ENCODE results near the gene GREM1. TPM values are rescaled to one million over a fixed set of nuclear protein-coding genes. Genes with fewer than 3 reads are reported as not detected.

The GREM1 gene
- total and polyA plus RNA-seq, 5 donors: 0.11 to 0.56 (median 0.20) TPM

GRCh38 chr15:32682569-32682968, 35.2 kb upstream of the GREM1 start:
- H3K4me3 ChIP-seq (ENCODE audit: low read length): no peak overlapping the region
- no peaks in the 10 kb centered on the region for H3K27me3 ChIP-seq (ENCODE audit: control insufficient read depth, insufficient read depth)
- 84% methylated on average over 3 of the region's 3 CpGs for WGBS
- intact Hi-C loops (cut with DNase I): no loop called here
- H3K9me3 ChIP-seq (ENCODE audit: control insufficient read depth, low read length): no peaks in the 10 kb centered on the region
- no peak for ATAC-seq
- no peaks in the 10 kb centered on the region for H3K4me1 ChIP-seq (ENCODE audit: control insufficient read depth, insufficient read depth, low read length)
- DNase-seq: no peak
- no peak overlapping the region for H3K27ac ChIP-seq (ENCODE audit: low read length)

GRCh38 chr15:32682977-32683630, 34.7 kb upstream of the GREM1 start:
- no peaks in the 10 kb centered on the region for H3K4me1 ChIP-seq (ENCODE audit: control insufficient read depth, insufficient read depth, low read length)
- WGBS: 95% methylated on average over 2 of the region's 2 CpGs
- ATAC-seq: no peak
- no peak overlapping the region for H3K27ac ChIP-seq (ENCODE audit: low read length)
- H3K4me3 ChIP-seq (ENCODE audit: low read length): no peak overlapping the region
- no peak for DNase-seq
- H3K27me3 ChIP-seq (ENCODE audit: control insufficient read depth, insufficient read depth): no peaks in the 10 kb centered on the region
- intact Hi-C loops (cut with DNase I): no loop called here
- no peaks in the 10 kb centered on the region for H3K9me3 ChIP-seq (ENCODE audit: control insufficient read depth, low read length)

DNA sequence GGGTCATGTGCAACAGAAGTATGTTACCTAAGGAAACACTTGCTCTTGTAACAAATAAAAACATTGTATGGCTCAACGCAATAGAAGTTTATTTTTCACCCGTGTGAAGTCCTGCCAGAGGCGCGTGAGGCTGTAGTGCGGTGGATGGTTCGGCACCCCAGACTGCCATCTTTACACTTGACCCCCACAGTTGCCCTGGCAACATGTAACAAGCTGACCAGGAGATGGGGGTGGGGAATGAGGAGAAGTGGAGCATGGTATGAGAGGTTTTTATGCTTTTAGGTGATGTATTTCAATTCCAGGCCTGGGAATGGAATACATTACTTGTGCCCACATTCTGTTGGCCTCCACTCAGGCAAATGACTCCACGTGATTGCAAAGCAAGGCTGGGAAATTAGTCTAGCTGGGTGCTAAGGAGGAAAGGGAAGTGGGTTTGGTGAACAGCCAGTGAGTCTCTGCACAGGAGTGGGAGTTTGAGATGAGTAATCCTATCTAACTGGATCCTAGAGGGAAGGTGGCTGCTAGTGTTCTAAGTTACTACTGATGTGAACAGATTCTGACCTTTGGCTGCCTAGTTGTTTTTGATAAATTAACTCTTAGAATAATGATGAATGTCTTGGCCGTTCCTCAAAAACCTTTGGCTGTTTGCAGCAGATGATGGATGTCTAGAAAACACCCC, 33.8 kb upstream of the GREM1 start:
- H3K27ac ChIP-seq (ENCODE audit: low read length): no peak overlapping the region
- no peaks in the 10 kb centered on the region for H3K9me3 ChIP-seq (ENCODE audit: control insufficient read depth, low read length)
- intact Hi-C loops (cut with DNase I): no loop called here
- H3K4me3 ChIP-seq (ENCODE audit: low read length): no peak overlapping the region
- H3K27me3 ChIP-seq (ENCODE audit: control insufficient read depth, insufficient read depth): no peaks in the 10 kb centered on the region
- H3K4me1 ChIP-seq (ENCODE audit: control insufficient read depth, insufficient read depth, low read length): no peaks in the 10 kb centered on the region
- WGBS: 81% methylated on average over 8 of the region's 8 CpGs
- ATAC-seq (no peak), DNase-seq (no peak)

DNA sequence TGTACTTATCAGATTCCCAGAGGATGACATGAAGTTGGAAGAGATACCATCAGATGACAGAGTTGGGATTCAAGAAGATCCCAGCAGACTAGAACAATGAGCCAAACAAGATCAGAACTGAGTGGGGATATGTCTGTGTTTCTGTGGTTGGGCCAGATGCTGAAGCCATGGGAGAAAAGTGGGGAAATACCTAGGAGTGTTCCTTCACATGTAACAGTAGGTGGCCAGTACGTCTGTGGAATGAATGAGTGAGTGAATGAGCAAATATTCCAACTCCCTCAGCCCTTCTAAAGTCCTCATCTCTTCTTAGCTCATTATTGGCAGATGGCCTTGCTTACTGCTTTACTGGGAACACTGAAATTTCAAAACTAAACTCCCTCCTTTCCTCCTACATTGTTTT, 32.2 kb upstream of the GREM1 start:
- Histone ChIP-seq H3K27me3 (ENCODE audit: control insufficient read depth, insufficient read depth) (no peaks in the 10 kb centered on the region), H3K9me3 (ENCODE audit: control insufficient read depth, low read length) (no peaks in the 10 kb centered on the region), H3K4me1 (ENCODE audit: control insufficient read depth, insufficient read depth, low read length) (no peaks in the 10 kb centered on the region), H3K27ac (ENCODE audit: low read length) (no peak overlapping the region), H3K4me3 (ENCODE audit: low read length) (no peak overlapping the region)
- DNase-seq: no peak
- ATAC-seq: no peak
- intact Hi-C loops (cut with DNase I): no loop called here
- WGBS: 65% methylated on average over 1 of the region's 1 CpG

DNA sequence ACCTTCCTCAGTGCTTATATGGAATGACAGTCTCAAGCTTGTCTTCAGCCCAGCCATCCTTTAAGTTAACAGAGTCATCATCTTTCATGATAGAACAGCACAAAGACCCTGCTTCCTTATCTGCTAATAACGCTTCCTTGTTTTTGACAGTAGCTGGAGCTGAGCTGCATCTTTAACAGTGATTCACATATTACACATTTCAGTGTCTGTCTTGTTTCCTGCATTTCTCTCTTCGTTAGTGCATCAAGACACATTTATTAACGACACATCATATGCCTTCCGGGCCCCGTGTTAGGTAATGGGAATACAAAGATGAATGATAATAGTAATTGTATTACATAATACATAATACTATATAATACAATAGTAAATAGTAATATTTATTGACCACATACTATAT, 30.2 kb upstream of the GREM1 start:
- intact Hi-C loops (cut with DNase I): no loop called here
- ATAC-seq (no peak), DNase-seq (no peak)
- Histone ChIP-seq H3K4me3 (ENCODE audit: low read length) (no peak overlapping the region), H3K9me3 (ENCODE audit: control insufficient read depth, low read length) (no peaks in the 10 kb centered on the region), H3K27me3 (ENCODE audit: control insufficient read depth, insufficient read depth) (no peaks in the 10 kb centered on the region), H3K27ac (ENCODE audit: low read length) (no peak overlapping the region), H3K4me1 (ENCODE audit: control insufficient read depth, insufficient read depth, low read length) (no peaks in the 10 kb centered on the region)
- WGBS: 83% methylated on average over 5 of the region's 5 CpGs

- ATAC-seq (no peak), DNase-seq (no peak)
- Histone ChIP-seq H3K9me3 (ENCODE audit: control insufficient read depth, low read length) (no peaks in the 10 kb centered on the region), H3K27ac (ENCODE audit: low read length) (no peak overlapping the region), H3K4me1 (ENCODE audit: control insufficient read depth, insufficient read depth, low read length) (no peaks in the 10 kb centered on the region), H3K27me3 (ENCODE audit: control insufficient read depth, insufficient read depth) (no peaks in the 10 kb centered on the region), H3K4me3 (ENCODE audit: low read length) (no peak overlapping the region)
- WGBS: 56% methylated on average over 2 of the region's 2 CpGs
- intact Hi-C loops (cut with DNase I): no loop called here
Observed at GRCh38 chr15:32688151-32688639, 29.6 kb upstream of the GREM1 start.

DNA sequence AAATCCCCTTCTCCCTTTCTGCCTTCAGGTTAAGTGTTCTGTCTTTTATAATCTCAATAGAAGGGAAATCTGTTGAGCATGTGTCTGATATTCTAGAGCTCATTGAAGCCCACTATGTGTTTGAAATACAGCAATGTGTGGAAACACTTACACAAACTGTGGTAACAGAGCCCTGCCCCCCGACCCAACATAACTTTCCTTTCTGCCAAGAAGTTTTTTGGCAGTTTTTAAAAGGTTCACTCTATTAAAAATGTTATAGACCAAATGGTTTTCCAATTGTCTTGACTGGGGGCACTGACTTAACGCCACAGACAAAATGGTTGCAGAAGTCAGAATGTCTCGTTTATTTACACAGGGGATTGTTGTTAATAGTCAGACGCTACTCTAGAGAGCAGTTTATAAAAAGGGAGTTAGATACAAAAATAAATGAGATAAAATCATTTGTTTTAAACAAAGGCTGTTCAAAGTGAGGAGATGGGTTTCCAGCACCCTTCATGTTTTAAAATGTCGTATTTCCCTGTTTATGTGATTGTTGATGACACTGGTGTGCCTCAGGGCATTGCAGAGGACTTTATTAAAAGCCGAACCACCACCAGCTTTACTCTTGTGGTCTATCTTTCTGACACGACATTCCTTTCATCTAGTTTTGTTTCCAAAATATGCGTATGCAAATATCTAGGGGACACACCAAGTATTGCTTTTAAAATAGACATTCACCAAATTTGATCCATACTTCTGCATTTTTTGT, 26.7 kb upstream of the GREM1 start:
- ATAC-seq (no peak), DNase-seq (no peak)
- intact Hi-C loops (cut with DNase I): no loop called here
- WGBS: 72% methylated on average over 8 of the region's 8 CpGs
- no peaks in the 10 kb centered on the region for H3K4me1 ChIP-seq (ENCODE audit: control insufficient read depth, insufficient read depth, low read length)
- no peaks in the 10 kb centered on the region for H3K27me3 ChIP-seq (ENCODE audit: control insufficient read depth, insufficient read depth)
- H3K4me3 ChIP-seq (ENCODE audit: low read length): no peak overlapping the region
- no peak overlapping the region for H3K27ac ChIP-seq (ENCODE audit: low read length)
- H3K9me3 ChIP-seq (ENCODE audit: control insufficient read depth, low read length): no peaks in the 10 kb centered on the region

GRCh38 chr15:32691689-32692038, 26.1 kb upstream of the GREM1 start:
- no peak for DNase-seq
- Histone ChIP-seq H3K9me3 (ENCODE audit: control insufficient read depth, low read length) (no peaks in the 10 kb centered on the region), H3K27ac (ENCODE audit: low read length) (no peak overlapping the region), H3K4me1 (ENCODE audit: control insufficient read depth, insufficient read depth, low read length) (no peaks in the 10 kb centered on the region), H3K4me3 (ENCODE audit: low read length) (no peak overlapping the region), H3K27me3 (ENCODE audit: control insufficient read depth, insufficient read depth) (no peaks in the 10 kb centered on the region)
- no peak for ATAC-seq
- intact Hi-C loops (cut with DNase I): no loop called here
- WGBS: 90% methylated on average over 10 of the region's 10 CpGs

DNA sequence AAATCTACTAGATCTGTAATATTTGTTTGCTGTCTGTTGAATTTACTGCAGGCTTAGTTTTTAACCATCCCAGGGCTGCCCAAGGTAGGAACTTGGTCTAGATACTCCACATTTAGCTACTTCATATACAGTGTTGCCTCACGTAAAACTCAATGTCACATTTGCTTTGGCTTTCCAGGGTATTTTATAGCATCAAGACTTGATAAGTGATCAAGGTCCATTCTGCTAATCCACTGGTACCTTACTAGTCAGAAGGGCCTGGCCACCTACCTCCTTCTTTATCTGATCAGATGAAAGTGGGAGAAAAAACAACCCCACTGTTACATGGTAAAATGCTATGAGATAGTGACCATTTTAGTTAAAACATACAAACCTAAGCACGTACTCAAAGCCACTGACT, 25.5 kb upstream of the GREM1 start:
- no peak overlapping the region for H3K4me3 ChIP-seq (ENCODE audit: low read length)
- ATAC-seq: no peak
- intact Hi-C loops (cut with DNase I): no loop called here
- no peaks in the 10 kb centered on the region for H3K9me3 ChIP-seq (ENCODE audit: control insufficient read depth, low read length)
- 91% methylated on average over 2 of the region's 2 CpGs for WGBS
- no peak overlapping the region for H3K27ac ChIP-seq (ENCODE audit: low read length)
- H3K27me3 ChIP-seq (ENCODE audit: control insufficient read depth, insufficient read depth): no peaks in the 10 kb centered on the region
- H3K4me1 ChIP-seq (ENCODE audit: control insufficient read depth, insufficient read depth, low read length): no peaks in the 10 kb centered on the region
- DNase-seq: no peak

GRCh38 chr15:32694222-32694983, 23.4 kb upstream of the GREM1 start:
- intact Hi-C loops (cut with DNase I): no loop called here
- DNase-seq: no peak
- no peaks in the 10 kb centered on the region for H3K4me1 ChIP-seq (ENCODE audit: control insufficient read depth, insufficient read depth, low read length)
- H3K9me3 ChIP-seq (ENCODE audit: control insufficient read depth, low read length): no peaks in the 10 kb centered on the region
- 95% methylated on average over 3 of the region's 3 CpGs for WGBS
- ATAC-seq: no peak
- no peaks in the 10 kb centered on the region for H3K27me3 ChIP-seq (ENCODE audit: control insufficient read depth, insufficient read depth)
- H3K27ac ChIP-seq (ENCODE audit: low read length): no peak overlapping the region
- H3K4me3 ChIP-seq (ENCODE audit: low read length): no peak overlapping the region

Data from right cardiac atrium (tissue), 5 donors.